Hematopoietic multipotent progenitor cell treated with erythropoietin and hydrocortisone succinate and interleukin-3 and kit ligand, for 6 days (in vitro differentiated cells): ENCODE results near the gene VRK3.
A peak's percentile ranks its signal among the peaks of the same experiment; 100 is the strongest.

Experiments
- DNase-seq: peaks from one replicate; pipeline ENCODE4 v3.0.0-alpha.2; 2015

Gene VRK3

GRCh38 chr19:49929611-49930482 is 95.3 kb downstream of the VRK3 start:
- DNase-seq, result peak; percentile 99

- peak; percentile 97 for DNase-seq
These were observed 96.0 kb downstream of the VRK3 start, which contains the start of the genes ATF5 and NUP62 for GRCh38 chr19:49929121-49929610. ATF5 (plus strand) TSS chr19:49929205; CDS start chr19:49930851, 1,646 bp downstream. NUP62 (minus strand) TSS chr19:49929504; CDS start chr19:49909807, 19,697 bp downstream.

- no peak for DNase-seq
These were observed 97.5 kb downstream of the VRK3 start for GRCh38 chr19:49927526-49928264.

GRCh38 chr19:49926515-49926914 is 98.7 kb downstream of the VRK3 start:
- peak; percentile 57 for DNase-seq
